SH-SY5Y (cell line): ENCODE measurements around the gene ERICH3.

Source experiments
- GATA2 ChIP-seq: IDR thresholded peaks from 2 replicates; pipeline ENCODE4 v1.6.1; 2011; ENCODE audit warnings: mild to moderate bottlenecking, low read depth, low read length
- GATA3 ChIP-seq: IDR thresholded peaks from 2 replicates; pipeline ENCODE4 v1.6.1; 2011; ENCODE audit warnings: low read depth, mild to moderate bottlenecking, low read length, moderate library complexity

DNA sequence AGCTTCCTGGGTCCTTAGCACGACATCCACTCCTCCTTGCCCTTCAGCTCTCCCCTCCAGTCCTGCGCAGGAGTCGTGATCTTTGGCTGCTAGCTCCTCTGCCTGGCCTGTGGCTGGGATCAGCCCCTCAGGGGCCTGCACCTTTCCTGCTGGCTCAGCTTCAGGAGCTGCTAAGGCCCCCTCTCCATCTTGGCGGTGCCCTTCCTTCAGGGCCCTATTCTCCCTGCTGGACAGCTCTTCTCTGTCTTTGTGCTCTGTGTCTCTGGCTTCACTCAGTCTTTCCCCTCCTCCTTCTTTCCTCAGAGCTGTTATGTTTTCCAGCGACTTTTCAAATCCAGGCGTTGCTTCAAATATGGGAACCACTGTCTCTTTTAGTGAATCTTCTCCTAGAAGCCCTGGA, 101.7 kb downstream of the ERICH3 start:
- no peak for TF ChIP-seq GATA2
- no peak for TF ChIP-seq GATA3
